Choroid plexus epithelial cell (primary cell): ENCODE results near the gene OPTN.
A peak's percentile ranks its signal among the peaks of the same experiment; 100 is the strongest.
"Not testable (repeated sequence)": the region's sequence is repeated elsewhere in the genome, so short reads cannot be mapped to it uniquely, and the experiment has no call there.

Experiments
- DNase-seq: peaks from one replicate; pipeline ENCODE4 v3.0.0-alpha.2; 2010; ENCODE audit warnings: low read depth
- H3K4me3 ChIP-seq: 2 replicates; pipeline ENCODE4 v1.5.1; 2011; ENCODE audit warnings: low read depth, mild to moderate bottlenecking, control low read depth, low read length, moderate library complexity
- CTCF ChIP-seq: conservative IDR thresholded peaks from 2 replicates; pipeline ENCODE4 v1.5.1; 2011; ENCODE audit warnings: low read depth, mild to moderate bottlenecking, control low read depth, inconsistent platforms, low read length, moderate library complexity

The OPTN gene

DNA sequence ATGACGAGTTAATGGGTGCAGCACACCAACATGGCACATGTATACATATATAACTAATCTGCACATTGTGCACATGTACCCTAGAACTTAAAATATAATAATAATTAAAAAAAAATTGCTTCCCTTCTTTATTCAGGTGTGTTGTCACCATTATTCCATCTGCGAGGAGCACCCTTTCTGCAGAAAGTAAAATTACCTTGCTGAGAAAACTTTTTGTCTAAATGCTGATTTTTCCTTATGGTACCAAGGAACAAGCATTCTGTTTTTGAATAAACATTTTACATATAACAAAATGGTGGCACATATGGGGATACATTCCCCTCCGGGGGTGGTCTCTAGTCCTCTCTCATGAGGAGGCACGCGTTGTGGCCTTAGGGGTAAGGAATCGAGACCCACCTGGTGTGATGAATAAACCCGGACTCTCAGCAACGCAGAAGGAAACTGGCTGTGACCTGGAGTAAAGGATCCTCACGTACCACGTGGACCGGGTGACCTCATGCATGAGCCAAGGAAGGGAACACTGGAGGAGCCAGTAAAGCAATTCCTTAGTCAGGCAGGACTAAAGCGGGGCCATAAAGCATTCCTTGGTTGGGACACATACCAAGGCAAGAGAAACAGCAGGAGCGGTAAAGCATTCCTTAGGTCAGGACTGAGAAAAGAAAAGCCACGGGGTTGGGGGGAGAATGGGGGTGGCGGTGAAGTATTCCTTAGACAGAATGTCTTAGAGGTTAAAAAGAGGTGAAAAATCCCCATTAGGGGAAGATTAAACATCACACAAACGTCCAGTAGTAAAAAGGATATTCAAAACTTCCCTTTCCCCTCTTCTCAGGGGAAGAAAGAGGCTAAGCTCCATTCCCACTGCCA, 20.8 kb upstream of the OPTN start:
- no peak for DNase-seq
- no peak for TF ChIP-seq CTCF
- H3K4me3 ChIP-seq, result no peak overlapping the region

DNA sequence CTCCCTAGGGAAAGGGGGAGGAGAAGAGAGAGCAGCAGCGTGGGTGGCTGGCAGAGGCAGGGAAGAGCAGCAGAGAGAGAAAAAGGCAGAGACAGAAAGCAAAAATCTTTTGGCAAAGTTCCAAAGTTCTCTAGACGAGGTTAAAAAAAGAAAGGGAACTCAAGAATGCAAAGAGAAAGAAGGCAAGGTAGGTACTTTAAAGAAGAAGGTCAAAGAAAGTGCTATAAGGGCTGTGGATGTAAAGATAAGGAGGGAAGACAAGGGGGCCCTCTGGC, 20.2 kb upstream of the OPTN start:
- DNase-seq, result no peak
- H3K4me3 ChIP-seq, result no peak overlapping the region
- no peak for TF ChIP-seq CTCF

GRCh38 chr10:13080643-13081042, 19.3 kb upstream of the OPTN start:
- no peak overlapping the region for H3K4me3 ChIP-seq
- TF ChIP-seq CTCF, result no peak
- DNase-seq, result no peak

DNA sequence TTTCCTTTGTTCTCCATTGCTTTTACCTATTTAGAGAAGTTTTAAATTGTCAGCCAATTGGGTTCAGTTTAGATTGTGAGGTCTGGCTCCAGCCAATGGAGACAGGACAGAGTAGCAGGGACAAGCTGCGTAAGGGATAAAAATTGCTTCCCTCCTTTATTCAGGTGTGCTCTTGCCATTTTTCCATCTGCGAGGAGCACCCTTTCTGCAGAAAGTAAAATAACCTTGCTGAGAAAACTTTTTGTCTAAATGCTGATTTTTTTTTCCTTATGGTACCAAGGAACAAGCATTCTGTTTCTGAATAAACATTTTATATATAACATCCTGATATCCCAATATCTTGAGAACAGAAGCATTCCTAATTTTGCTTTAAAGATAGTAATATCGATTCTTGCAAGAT, 16.3 kb upstream of the OPTN start:
- not testable (repeated sequence) for H3K4me3 ChIP-seq, DNase-seq

DNA sequence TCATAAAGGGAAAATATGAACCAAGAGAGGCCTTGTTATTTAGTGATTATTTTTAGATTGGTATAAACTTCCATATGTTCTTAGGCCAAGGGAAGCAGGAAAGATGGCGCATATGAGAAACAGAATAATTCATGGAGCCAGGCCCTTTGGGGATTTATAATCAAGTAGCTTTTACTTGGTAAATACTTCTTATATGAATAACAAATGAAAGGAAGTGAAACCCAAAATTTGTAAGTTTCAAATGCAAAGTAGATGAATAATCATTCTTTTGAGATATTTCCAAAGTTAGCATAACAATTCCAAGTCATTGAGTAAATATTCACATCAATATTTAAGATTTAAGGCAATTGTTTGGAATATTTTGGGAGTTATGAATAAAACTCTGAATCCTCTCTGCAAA, 13.9 kb upstream of the OPTN start:
- DNase-seq, result no peak
- no peak for TF ChIP-seq CTCF
- H3K4me3 ChIP-seq, result no peak overlapping the region

DNA sequence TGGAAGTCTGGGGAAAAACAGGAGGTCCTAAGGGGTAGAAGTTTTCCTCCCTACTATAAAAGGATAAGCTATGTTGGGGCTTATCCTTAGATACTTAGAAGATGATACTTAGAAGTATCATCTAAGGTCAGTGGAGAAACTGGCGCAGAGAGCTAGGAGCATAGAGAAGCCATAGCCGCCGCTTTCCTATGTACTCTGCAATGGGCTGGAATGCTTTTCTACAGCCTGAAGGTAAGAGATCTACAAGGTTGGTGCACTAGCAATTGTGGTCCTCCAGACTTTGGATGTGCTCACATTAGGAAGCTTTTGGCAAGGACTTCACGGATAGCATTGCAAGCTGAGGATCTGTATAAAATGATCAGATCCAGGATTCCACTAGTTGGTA, 12.4 kb upstream of the OPTN start:
- TF ChIP-seq CTCF, result no peak
- DNase-seq, result no peak
- no peak overlapping the region for H3K4me3 ChIP-seq

DNA sequence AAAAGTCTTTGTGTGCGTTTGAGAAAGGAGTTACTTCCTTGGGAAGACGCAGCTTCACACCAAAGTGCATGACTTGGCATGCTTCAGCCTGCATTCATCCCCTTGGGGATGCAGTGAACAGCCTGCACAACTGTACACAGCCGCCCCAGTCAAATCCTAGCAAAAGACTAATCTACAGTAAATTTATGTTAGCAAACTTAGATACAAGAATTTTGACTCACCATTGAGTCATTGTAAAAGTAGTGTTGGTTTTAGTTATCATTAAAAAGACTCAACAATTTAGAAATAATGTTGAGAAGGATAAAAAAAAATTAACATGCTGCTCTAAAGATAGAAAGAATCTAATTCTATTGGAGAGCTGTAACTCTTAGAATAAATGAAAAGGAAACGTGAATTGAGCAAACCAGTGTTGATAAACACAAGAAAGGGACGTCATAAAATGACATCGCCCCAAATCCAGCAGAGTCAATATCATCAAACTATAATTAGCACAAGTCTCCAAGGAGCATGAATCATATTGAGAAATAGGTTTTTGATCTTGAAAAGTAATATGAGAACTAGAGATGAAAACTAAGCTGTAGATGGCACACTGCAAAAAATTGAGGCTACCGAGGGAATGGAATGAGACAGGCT, 11.9 kb upstream of the OPTN start:
- peak; percentile 91 for DNase-seq
- TF ChIP-seq CTCF, result no peak
- H3K4me3 ChIP-seq, result no peak overlapping the region
